ENCODE data around the gene PTPN14.
"Not testable (repeated sequence)": the region's sequence is repeated elsewhere in the genome, so short reads cannot be mapped to it uniquely, and the experiment has no call there.

Gene PTPN14

GRCh38 chr1:214537872-214538473 is 13.4 kb downstream of the PTPN14 start:
- peaks cover 14% of the 10 kb centered on the region for H3K27me3 Mint-ChIP-seq
- no peaks in the 10 kb centered on the region for H3K9me3 Mint-ChIP-seq
- no peaks in the 10 kb centered on the region for H3K36me3 Mint-ChIP-seq
- H3K4me1 Mint-ChIP-seq, result no peaks in the 10 kb centered on the region
- H3K4me3 Mint-ChIP-seq, result no peak overlapping the region
- no peak for ATAC-seq
- H3K27ac Mint-ChIP-seq, result no peak overlapping the region

GRCh38 chr1:214537219-214537618 is 14.2 kb downstream of the PTPN14 start:
- Mint-ChIP-seq H3K4me3 (no peak overlapping the region), H3K27ac (no peak overlapping the region), H3K36me3 (no peaks in the 10 kb centered on the region), H3K27me3 (peaks cover 6% of the 10 kb centered on the region), H3K9me3 (no peaks in the 10 kb centered on the region), H3K4me1 (no peaks in the 10 kb centered on the region)
- ATAC-seq, result no peak

GRCh38 chr1:214532070-214532469 is 19.3 kb downstream of the PTPN14 start:
- Mint-ChIP-seq H3K27ac (no peak overlapping the region), H3K36me3 (no peaks in the 10 kb centered on the region), H3K4me3 (no peak overlapping the region), H3K27me3 (no peaks in the 10 kb centered on the region), H3K9me3 (no peaks in the 10 kb centered on the region), H3K4me1 (no peaks in the 10 kb centered on the region)
- ATAC-seq, result no peak

GRCh38 chr1:214525535-214526019 is 25.8 kb downstream of the PTPN14 start:
- H3K27me3 Mint-ChIP-seq, result peaks cover 9% of the 10 kb centered on the region
- no peak overlapping the region for H3K4me3 Mint-ChIP-seq
- H3K9me3 Mint-ChIP-seq, result no peaks in the 10 kb centered on the region
- H3K27ac Mint-ChIP-seq, result no peak overlapping the region
- no peaks in the 10 kb centered on the region for H3K36me3 Mint-ChIP-seq
- ATAC-seq, result no peak
- peaks cover 11% of the 10 kb centered on the region for H3K4me1 Mint-ChIP-seq

- ATAC-seq, result no peak
- Mint-ChIP-seq H3K4me3 (no peak overlapping the region), H3K4me1 (peaks cover 11% of the 10 kb centered on the region), H3K27me3 (peaks cover 9% of the 10 kb centered on the region), H3K27ac (no peak overlapping the region), H3K9me3 (no peaks in the 10 kb centered on the region), H3K36me3 (no peaks in the 10 kb centered on the region)
These were observed 26.6 kb downstream of the PTPN14 start for GRCh38 chr1:214524824-214525223.

GRCh38 chr1:214523124-214523824 is 28.1 kb downstream of the PTPN14 start:
- Mint-ChIP-seq H3K36me3 (no peaks in the 10 kb centered on the region), H3K4me3 (no peak overlapping the region), H3K27ac (no peak overlapping the region), H3K4me1 (peaks cover 11% of the 10 kb centered on the region), H3K9me3 (no peaks in the 10 kb centered on the region), H3K27me3 (peaks cover 9% of the 10 kb centered on the region)
- no peak for ATAC-seq

GRCh38 chr1:214521458-214521857 is 29.9 kb downstream of the PTPN14 start:
- H3K36me3 Mint-ChIP-seq, H3K27me3 Mint-ChIP-seq, ATAC-seq, H3K27ac Mint-ChIP-seq, H3K9me3 Mint-ChIP-seq, H3K4me3 Mint-ChIP-seq: not testable (repeated sequence)
- peaks cover 11% of the 10 kb centered on the region for H3K4me1 Mint-ChIP-seq

- no peaks in the 10 kb centered on the region for H3K36me3 Mint-ChIP-seq
- H3K9me3 Mint-ChIP-seq, result no peaks in the 10 kb centered on the region
- H3K4me1 Mint-ChIP-seq, result peaks cover 10% of the 10 kb centered on the region
- ATAC-seq, result no peak
- no peak overlapping the region for H3K27ac Mint-ChIP-seq
- no peak overlapping the region for H3K4me3 Mint-ChIP-seq
- H3K27me3 Mint-ChIP-seq, result no peaks in the 10 kb centered on the region
These were observed 30.7 kb downstream of the PTPN14 start for GRCh38 chr1:214520544-214521165.

GRCh38 chr1:214518361-214518760 is 33.0 kb downstream of the PTPN14 start:
- no peak for ATAC-seq
- no peaks in the 10 kb centered on the region for H3K36me3 Mint-ChIP-seq
- H3K9me3 Mint-ChIP-seq, result no peaks in the 10 kb centered on the region
- no peak overlapping the region for H3K27ac Mint-ChIP-seq
- no peak overlapping the region for H3K4me3 Mint-ChIP-seq
- H3K4me1 Mint-ChIP-seq, result no peaks in the 10 kb centered on the region
- peaks cover 18% of the 10 kb centered on the region for H3K27me3 Mint-ChIP-seq

- no peak overlapping the region for H3K27ac Mint-ChIP-seq
- no peak overlapping the region for H3K4me3 Mint-ChIP-seq
- H3K4me1 Mint-ChIP-seq, result no peaks in the 10 kb centered on the region
- no peaks in the 10 kb centered on the region for H3K36me3 Mint-ChIP-seq
- ATAC-seq, result no peak
- H3K9me3 Mint-ChIP-seq, result no peaks in the 10 kb centered on the region
- H3K27me3 Mint-ChIP-seq, result peaks cover 20% of the 10 kb centered on the region
These were observed 34.7 kb downstream of the PTPN14 start for GRCh38 chr1:214516434-214517326.

- Mint-ChIP-seq H3K4me1 (no peaks in the 10 kb centered on the region), H3K4me3 (no peak overlapping the region), H3K9me3 (peaks cover 4% of the 10 kb centered on the region), H3K27me3 (peaks cover 20% of the 10 kb centered on the region), H3K36me3 (no peaks in the 10 kb centered on the region), H3K27ac (no peak overlapping the region)
- ATAC-seq, result no peak
These were observed 35.6 kb downstream of the PTPN14 start for GRCh38 chr1:214515544-214516433.

GRCh38 chr1:214514819-214515383 is 36.5 kb downstream of the PTPN14 start:
- Mint-ChIP-seq H3K4me1 (no peaks in the 10 kb centered on the region), H3K27me3 (peaks cover 20% of the 10 kb centered on the region), H3K4me3 (no peak overlapping the region), H3K27ac (no peak overlapping the region), H3K36me3 (no peaks in the 10 kb centered on the region), H3K9me3 (peaks cover 6% of the 10 kb centered on the region)
- no peak for ATAC-seq

GRCh38 chr1:214514032-214514818 is 37.2 kb downstream of the PTPN14 start:
- no peak overlapping the region for H3K4me3 Mint-ChIP-seq
- no peaks in the 10 kb centered on the region for H3K4me1 Mint-ChIP-seq
- ATAC-seq, result no peak

More at GRCh38 chr1:214514032-214514818, 37.2 kb downstream of the PTPN14 start:
- Mint-ChIP-seq H3K27me3 (peaks cover 20% of the 10 kb centered on the region), H3K9me3 (peaks cover 7% of the 10 kb centered on the region), H3K36me3 (no peaks in the 10 kb centered on the region), H3K27ac (no peak overlapping the region)

All from stimulated activated memory B cell treated with anti-CD40 and anti-IgM and Interleukin-4, amounts not matched to agents 10 μg/mL and 1 μg/mL and 100 μg/mL, for 72 hours (primary cell).